GM10266 (cell line): Measurements from ENCODE around the gene CHRM4.

Source experiments
- DNase-seq: peaks from one replicate; pipeline ENCODE4 v3.0.0; 2012; ENCODE audit errors: extremely low spot score
- TF ChIP-seq, protein P1 (sequence below): IDR thresholded peaks from 2 replicates; pipeline ENCODE4 v1.5.1; 2012; ENCODE audit warnings: mild to moderate bottlenecking, low read depth; ENCODE audit not compliant: control insufficient read depth, insufficient read depth; ENCODE audit errors: missing control alignments

CHRM4 gene

DNA sequence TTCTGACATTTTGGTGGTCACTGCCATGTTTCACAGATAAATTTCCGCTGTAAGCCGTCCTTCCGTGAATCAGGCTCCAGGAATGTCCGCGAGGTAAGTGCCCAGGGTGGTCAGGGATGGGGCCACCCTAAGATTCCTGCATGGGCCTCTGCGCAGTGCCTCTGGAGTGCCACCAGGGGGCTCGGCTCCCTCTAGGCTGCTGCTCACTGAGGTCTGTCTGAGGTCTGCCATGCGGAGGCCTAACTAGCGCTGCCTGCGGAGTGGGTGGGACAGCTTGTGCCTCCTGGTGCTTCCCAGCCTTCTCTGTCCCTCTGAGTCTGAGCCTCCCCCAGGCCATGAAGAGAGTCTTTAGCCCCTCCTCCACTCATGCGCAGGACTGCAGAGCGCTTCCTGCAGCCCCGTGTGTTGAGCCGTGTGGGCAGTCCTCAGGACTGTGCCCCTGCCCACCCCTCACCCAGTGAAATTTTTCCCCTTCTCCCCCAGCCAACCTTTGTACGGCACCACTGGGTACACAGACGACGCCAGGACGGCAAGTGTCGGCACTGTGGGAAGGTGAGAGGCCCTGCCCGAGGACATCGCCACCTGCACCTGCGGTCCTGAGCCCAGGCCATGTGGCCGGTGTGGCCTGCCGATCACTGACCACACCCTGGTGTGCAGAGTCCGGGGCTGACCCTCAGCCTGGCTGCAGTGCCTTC, 22.0 kb downstream of the CHRM4 start:
- TF ChIP-seq, protein P1, sequence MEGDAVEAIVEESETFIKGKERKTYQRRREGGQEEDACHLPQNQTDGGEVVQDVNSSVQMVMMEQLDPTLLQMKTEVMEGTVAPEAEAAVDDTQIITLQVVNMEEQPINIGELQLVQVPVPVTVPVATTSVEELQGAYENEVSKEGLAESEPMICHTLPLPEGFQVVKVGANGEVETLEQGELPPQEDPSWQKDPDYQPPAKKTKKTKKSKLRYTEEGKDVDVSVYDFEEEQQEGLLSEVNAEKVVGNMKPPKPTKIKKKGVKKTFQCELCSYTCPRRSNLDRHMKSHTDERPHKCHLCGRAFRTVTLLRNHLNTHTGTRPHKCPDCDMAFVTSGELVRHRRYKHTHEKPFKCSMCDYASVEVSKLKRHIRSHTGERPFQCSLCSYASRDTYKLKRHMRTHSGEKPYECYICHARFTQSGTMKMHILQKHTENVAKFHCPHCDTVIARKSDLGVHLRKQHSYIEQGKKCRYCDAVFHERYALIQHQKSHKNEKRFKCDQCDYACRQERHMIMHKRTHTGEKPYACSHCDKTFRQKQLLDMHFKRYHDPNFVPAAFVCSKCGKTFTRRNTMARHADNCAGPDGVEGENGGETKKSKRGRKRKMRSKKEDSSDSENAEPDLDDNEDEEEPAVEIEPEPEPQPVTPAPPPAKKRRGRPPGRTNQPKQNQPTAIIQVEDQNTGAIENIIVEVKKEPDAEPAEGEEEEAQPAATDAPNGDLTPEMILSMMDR, result peak; percentile 82
- peak; percentile 84 for DNase-seq

DNA sequence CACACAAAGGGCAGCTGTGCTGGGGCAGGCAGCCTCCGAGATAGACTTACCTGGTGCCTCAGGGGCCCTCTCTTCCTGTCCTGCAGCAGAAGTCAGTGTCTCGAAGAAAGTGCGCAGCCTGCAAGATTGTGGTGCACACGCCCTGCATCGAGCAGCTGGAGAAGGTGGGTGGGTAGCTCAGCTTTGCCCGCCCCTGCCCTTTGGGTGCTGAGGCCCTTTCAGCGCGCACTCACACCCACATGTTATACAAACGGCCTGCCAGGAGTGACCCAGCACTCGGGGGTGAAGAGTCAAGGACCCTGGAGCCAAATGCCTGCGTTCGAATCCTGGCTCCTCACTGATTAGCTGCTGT, 23.7 kb downstream of the CHRM4 start:
- DNase-seq, result no peak
- TF ChIP-seq, protein P1, result no peak

DNA sequence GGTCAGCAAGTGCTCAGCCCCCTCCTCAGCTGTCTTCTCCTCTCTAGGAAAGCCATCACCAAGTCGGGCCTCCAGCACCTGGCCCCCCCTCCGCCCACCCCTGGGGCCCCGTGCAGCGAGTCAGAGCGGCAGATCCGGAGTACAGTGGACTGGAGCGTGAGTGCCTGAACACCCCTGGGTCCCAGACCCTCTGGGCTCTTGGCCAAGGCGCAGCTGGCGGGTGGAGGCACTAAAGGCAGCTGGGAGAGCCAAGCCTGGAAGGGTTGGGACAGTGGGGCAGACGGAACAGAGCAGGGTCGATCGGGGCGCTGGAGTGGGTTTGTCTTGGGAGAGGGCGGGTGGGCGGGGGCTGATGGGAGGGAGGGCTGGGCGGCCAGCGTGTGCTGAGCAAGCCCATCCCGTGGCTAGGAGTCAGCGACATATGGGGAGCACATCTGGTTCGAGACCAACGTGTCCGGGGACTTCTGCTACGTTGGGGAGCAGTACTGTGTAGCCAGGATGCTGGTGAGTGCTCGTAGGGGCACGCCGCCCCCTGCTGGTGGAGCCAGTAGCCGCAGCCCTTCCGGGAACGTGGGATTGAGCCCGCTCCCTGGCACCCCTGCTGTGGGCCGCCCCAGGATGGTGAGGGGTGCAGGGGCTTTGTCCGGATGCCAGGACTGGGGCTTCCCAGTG, 24.2 kb downstream of the CHRM4 start:
- TF ChIP-seq, protein P1, result peak; percentile 92
- DNase-seq, result peak; percentile 81

DNA sequence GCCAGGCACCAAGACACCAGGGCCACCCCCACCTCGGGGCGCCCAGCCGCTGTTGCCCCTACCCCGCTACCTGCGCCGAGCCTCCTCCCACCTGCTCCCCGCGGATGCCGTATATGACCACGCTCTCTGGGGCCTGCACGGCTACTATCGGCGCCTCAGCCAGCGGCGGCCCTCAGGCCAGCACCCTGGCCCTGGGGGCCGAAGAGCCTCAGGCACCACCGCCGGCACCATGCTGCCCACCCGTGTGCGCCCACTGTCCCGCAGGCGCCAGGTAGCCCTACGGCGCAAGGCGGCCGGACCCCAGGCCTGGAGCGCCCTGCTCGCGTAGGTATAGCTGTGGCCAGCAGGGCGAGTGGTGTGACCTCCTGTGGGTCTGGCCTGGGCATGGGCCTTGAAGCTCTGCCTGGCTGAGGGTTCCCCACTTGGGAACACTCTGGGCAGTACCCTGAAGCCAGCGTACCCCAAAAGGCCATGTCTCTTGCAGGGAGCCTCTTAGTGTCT, 24.9 kb downstream of the CHRM4 start:
- no peak for DNase-seq
- TF ChIP-seq, protein P1, result no peak

DNA sequence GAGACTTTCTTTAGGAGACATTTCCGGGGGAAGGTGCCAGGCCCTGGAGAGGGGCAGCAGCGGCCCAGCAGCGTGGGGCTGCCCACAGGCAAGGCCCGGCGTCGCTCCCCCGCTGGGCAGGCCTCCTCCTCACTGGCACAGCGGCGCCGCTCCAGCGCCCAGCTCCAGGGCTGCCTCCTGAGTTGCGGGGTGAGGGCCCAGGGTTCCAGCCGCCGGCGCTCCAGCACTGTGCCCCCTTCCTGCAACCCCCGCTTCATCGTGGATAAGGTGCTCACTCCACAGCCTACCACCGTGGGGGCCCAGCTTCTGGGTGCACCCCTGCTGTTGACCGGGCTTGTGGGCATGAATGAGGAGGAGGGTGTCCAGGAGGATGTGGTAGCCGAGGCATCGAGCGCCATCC, 25.3 kb downstream of the CHRM4 start:
- TF ChIP-seq, protein P1, result no peak
- no peak for DNase-seq

DNA sequence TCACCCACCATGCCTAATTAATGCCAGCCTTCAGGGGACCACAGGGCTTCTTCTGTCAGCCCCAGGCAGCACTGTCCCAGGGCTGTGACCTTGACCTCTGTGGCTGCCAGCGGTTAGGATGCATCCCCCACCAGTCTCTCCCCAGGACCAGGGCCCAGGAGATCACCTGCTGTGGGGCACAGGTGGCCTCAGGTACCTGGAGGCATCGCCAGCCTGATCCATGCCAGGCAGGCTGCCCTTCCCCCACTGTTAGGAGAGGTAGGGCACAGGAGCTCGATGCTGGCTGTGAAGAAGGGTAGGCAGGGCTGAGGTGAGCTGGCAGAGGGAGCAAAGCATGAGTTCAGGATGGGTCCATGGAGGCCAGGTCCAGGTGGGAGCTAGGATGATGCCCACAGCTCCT, 26.8 kb downstream of the CHRM4 start:
- TF ChIP-seq, protein P1, result no peak
- DNase-seq, result no peak

DNA sequence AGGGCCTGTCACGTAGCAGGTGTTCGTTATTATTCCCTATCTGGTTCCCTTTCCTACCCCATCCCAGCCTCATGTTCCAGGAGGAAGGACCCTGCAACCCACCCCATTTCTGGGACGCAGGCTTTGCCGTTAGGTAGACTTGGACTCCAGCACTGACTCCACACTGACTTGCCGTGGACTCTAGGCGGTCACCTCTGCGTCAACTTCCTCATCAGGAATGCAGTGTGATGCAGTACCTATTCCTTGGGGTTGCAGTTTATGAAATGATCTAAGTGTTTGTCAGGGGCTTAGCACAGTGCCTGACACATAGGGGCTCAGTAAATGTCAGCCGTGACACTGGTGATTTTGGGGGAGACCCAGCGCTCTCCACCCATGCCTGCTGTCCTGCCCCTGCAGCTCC, 27.5 kb downstream of the CHRM4 start:
- TF ChIP-seq, protein P1, result no peak
- DNase-seq, result no peak
